ENCODE results near the gene CNTNAP2. TPM values are rescaled to one million over a fixed set of nuclear protein-coding genes. Genes with fewer than 3 reads are reported as not detected.

The CNTNAP2 gene
- total RNA-seq, 2 experiments from 2014 or later: 0.28 TPM; not detected in 1

- Histone ChIP-seq H4K20me1 (ENCODE audit: insufficient read depth, low read length) (no peaks in the 10 kb centered on the region), H2AFZ (ENCODE audit: low read length) (no peak overlapping the region), H3K79me2 (ENCODE audit: insufficient read depth, low read depth, low read length) (no peaks in the 10 kb centered on the region), H3K27ac (ENCODE audit: low read depth, low read length, poor library complexity, severe bottlenecking) (no peak overlapping the region), H3K9me2 (ENCODE audit: insufficient read depth, low read length) (no peaks in the 10 kb centered on the region), H3K36me3 (ENCODE audit: insufficient read depth, low read length) (no peaks in the 10 kb centered on the region), H3K9me3 (ENCODE audit: low read length) (no peaks in the 10 kb centered on the region), H3K4me1 (ENCODE audit: insufficient read depth, low read length, poor library complexity, severe bottlenecking) (no peaks in the 10 kb centered on the region), H3K4me3 (ENCODE audit: low read depth, low read length, poor library complexity, severe bottlenecking) (no peak overlapping the region), H3K4me2 (ENCODE audit: low read length) (no peak overlapping the region)
- no TSS peak for BruUV-seq (replicated peaks)
- no peak for DNase-seq (ENCODE audit: low spot score)
- ChIA-PET CTCF (ENCODE audit: unreplicated experiment) (no interaction called here), POLR2A (no interaction called here)
- intact Hi-C loops (cut with micrococcal nuclease; ENCODE audit: unreplicated experiment): no loop called here
- TF ChIP-seq EZH2phosphoT487 (IDR thresholded peaks at IDR 0.05; ENCODE audit: borderline replicate concordance, low read depth, low read length) (no peak), CTCF (conservative IDR thresholded peaks at IDR 0.05; ENCODE audit: low read length) (no peak)
Observed at GRCh38 chr7:147300293-147300692, 1183.7 kb downstream of the CNTNAP2 start.

- Histone ChIP-seq H3K79me2 (ENCODE audit: insufficient read depth, low read depth, low read length) (no peaks in the 10 kb centered on the region), H3K4me2 (ENCODE audit: low read length) (no peak overlapping the region), H3K36me3 (ENCODE audit: insufficient read depth, low read length) (no peaks in the 10 kb centered on the region), H3K4me1 (ENCODE audit: insufficient read depth, low read length, poor library complexity, severe bottlenecking) (no peaks in the 10 kb centered on the region), H4K20me1 (ENCODE audit: insufficient read depth, low read length) (no peaks in the 10 kb centered on the region), H3K9me2 (ENCODE audit: insufficient read depth, low read length) (no peaks in the 10 kb centered on the region), H3K27ac (ENCODE audit: low read depth, low read length, poor library complexity, severe bottlenecking) (no peak overlapping the region), H3K4me3 (ENCODE audit: low read depth, low read length, poor library complexity, severe bottlenecking) (no peak overlapping the region), H3K9me3 (ENCODE audit: low read length) (no peaks in the 10 kb centered on the region), H2AFZ (ENCODE audit: low read length) (no peak overlapping the region)
- intact Hi-C loops (cut with micrococcal nuclease; ENCODE audit: unreplicated experiment): no loop called here
- no TSS peak for BruUV-seq (replicated peaks)
- TF ChIP-seq EZH2phosphoT487 (IDR thresholded peaks at IDR 0.05; ENCODE audit: borderline replicate concordance, low read depth, low read length) (no peak), CTCF (conservative IDR thresholded peaks at IDR 0.05; ENCODE audit: low read length) (no peak)
- POLR2A ChIA-PET: interaction anchor here (0.6 kb wide), 1 partner anchor 18 kb away, joined by 4 read pairs; no protein-coding TSS in a partner anchor
- no peak for DNase-seq (ENCODE audit: low spot score)
- CTCF ChIA-PET (ENCODE audit: unreplicated experiment): no interaction called here
Observed at GRCh38 chr7:147304376-147304775, 1187.8 kb downstream of the CNTNAP2 start.

GRCh38 chr7:147305827-147306226, 1189.2 kb downstream of the CNTNAP2 start:
- intact Hi-C loops (cut with micrococcal nuclease; ENCODE audit: unreplicated experiment): no loop called here
- no peak overlapping the region for H2AFZ ChIP-seq (ENCODE audit: low read length)
- H3K4me3 ChIP-seq (ENCODE audit: low read depth, low read length, poor library complexity, severe bottlenecking): no peak overlapping the region
- BruUV-seq (replicated peaks): no TSS peak
- H3K79me2 ChIP-seq (ENCODE audit: insufficient read depth, low read depth, low read length): no peaks in the 10 kb centered on the region
- POLR2A ChIA-PET: interaction anchor here (0.7 kb wide), 1 partner anchor 99 kb away, joined by 3 read pairs; no protein-coding TSS in a partner anchor
- no peak overlapping the region for H3K4me2 ChIP-seq (ENCODE audit: low read length)
- no peaks in the 10 kb centered on the region for H3K4me1 ChIP-seq (ENCODE audit: insufficient read depth, low read length, poor library complexity, severe bottlenecking)
- no peaks in the 10 kb centered on the region for H3K9me2 ChIP-seq (ENCODE audit: insufficient read depth, low read length)
- H3K27ac ChIP-seq (ENCODE audit: low read depth, low read length, poor library complexity, severe bottlenecking): no peak overlapping the region
- H4K20me1 ChIP-seq (ENCODE audit: insufficient read depth, low read length): no peaks in the 10 kb centered on the region
- H3K36me3 ChIP-seq (ENCODE audit: insufficient read depth, low read length): no peaks in the 10 kb centered on the region
- no peaks in the 10 kb centered on the region for H3K9me3 ChIP-seq (ENCODE audit: low read length)
- no peak for TF ChIP-seq EZH2phosphoT487 (IDR thresholded peaks at IDR 0.05; ENCODE audit: borderline replicate concordance, low read depth, low read length)
- CTCF ChIA-PET (ENCODE audit: unreplicated experiment): no interaction called here
- no peak for DNase-seq (ENCODE audit: low spot score)
